ENCODE results near the gene DUSP10.

The DUSP10 gene

DNA sequence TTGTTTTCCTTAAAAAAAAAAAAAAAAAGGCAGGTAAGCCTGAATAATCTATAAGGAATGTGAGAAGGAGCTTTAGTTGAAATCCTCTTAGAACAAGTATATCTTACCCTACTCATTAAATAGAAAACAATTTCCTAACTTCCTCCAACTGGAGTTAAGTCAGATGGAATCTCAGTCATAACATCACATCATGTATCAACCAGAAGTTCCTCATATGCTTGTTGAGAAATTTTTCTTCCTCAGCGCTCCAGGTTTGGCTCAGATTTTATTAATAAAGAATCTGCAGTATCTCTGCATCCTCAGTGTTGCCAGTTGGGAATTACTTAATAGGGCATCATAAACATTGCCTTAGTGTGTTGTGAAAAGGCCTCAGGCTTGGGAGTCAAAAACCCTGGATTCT lies 37.6 kb downstream of the DUSP10 start:
- DNase-seq = no peak
- Mint-ChIP-seq H3K4me1 (ENCODE audit: low read depth) (peaks cover 28% of the 10 kb centered on the region), H3K9me3 (no peaks in the 10 kb centered on the region), H3K27me3 (no peaks in the 10 kb centered on the region), H3K27ac (no peak overlapping the region), H3K36me3 (ENCODE audit: low read depth) (peaks cover 47% of the 10 kb centered on the region), H3K4me3 (no peak overlapping the region)

DNA sequence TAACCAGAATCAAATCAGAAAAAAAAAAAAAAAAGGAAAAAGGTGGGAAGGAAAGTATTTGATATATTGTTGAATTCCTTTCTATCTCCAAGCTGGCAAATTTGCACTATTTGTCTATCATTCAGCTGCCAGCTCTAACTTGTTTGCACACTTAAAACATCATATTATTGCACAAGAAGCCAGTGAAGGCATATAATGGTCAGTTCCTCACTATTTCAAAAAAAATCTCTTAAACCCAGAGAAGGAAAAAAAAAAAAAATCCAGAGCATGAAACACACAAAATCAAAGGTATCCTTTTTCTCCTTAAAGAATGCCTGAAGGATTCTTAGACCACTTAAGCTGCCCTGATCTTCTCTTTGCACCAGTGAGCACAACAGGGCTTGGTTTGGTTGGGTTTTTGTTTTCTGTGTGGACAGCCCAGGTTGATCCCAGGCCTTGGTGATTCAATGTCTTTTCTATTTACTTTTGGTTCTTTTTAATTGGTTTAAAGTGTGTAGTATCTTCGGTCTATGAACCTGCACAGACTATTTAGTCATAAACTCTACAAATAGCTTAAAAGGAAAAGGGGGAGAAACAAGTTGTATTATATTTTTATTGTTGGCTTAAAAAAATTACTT lies 40.2 kb downstream of the DUSP10 start:
- H3K4me3 Mint-ChIP-seq = no peak overlapping the region
- H3K9me3 Mint-ChIP-seq = no peaks in the 10 kb centered on the region
- H3K27ac Mint-ChIP-seq = no peak overlapping the region
- H3K27me3 Mint-ChIP-seq = no peaks in the 10 kb centered on the region
- no peak for DNase-seq
- peaks cover 52% of the 10 kb centered on the region for H3K36me3 Mint-ChIP-seq (ENCODE audit: low read depth)
- peaks cover 18% of the 10 kb centered on the region for H3K4me1 Mint-ChIP-seq (ENCODE audit: low read depth)

DNA sequence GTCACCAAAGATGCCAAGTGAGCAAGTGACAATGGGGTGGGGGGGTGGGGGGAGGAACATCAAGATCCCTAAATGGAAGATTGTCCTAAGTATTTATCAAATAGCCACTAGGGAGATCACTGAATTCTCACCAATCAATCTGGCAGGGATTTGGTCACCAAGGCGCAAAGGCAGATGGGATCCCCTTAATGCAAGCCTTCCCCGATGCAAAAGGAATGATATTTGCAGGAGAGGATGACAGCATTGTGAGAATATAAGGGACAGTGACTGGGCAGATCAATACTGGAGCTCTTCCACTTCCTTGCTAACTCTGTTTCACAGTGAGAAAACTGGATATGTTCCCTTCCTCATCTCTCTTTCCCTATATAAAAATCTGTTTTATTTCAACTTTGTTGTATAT lies 40.9 kb downstream of the DUSP10 start:
- peaks cover 49% of the 10 kb centered on the region for H3K36me3 Mint-ChIP-seq (ENCODE audit: low read depth)
- no peak overlapping the region for H3K27ac Mint-ChIP-seq
- no peaks in the 10 kb centered on the region for H3K9me3 Mint-ChIP-seq
- no peaks in the 10 kb centered on the region for H3K27me3 Mint-ChIP-seq
- DNase-seq = no peak
- H3K4me1 Mint-ChIP-seq (ENCODE audit: low read depth) = peaks cover 15% of the 10 kb centered on the region
- H3K4me3 Mint-ChIP-seq = no peak overlapping the region

DNA sequence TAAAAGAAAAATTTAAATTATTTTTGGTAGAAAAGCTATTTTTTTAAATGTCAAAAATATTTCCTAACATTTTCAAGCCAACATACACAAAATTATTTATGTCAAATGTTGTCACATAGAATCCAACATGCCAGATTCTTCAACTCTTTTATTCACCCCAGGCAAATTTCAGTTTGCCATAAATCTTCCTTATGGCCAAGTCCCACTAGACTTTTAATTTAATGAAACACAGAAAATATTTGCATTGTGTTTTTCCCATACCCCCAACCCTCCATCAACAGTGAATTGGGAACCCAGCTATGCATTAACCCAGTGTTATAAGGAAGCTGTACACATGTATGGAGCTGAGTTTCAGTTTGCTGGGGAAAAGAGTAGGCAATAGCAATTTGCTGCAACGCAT lies 41.4 kb downstream of the DUSP10 start:
- peaks cover 45% of the 10 kb centered on the region for H3K36me3 Mint-ChIP-seq (ENCODE audit: low read depth)
- no peak for DNase-seq
- H3K4me3 Mint-ChIP-seq = no peak overlapping the region
- H3K9me3 Mint-ChIP-seq = no peaks in the 10 kb centered on the region
- H3K27ac Mint-ChIP-seq = no peak overlapping the region
- H3K4me1 Mint-ChIP-seq (ENCODE audit: low read depth) = peaks cover 14% of the 10 kb centered on the region
- H3K27me3 Mint-ChIP-seq = no peaks in the 10 kb centered on the region

DNA sequence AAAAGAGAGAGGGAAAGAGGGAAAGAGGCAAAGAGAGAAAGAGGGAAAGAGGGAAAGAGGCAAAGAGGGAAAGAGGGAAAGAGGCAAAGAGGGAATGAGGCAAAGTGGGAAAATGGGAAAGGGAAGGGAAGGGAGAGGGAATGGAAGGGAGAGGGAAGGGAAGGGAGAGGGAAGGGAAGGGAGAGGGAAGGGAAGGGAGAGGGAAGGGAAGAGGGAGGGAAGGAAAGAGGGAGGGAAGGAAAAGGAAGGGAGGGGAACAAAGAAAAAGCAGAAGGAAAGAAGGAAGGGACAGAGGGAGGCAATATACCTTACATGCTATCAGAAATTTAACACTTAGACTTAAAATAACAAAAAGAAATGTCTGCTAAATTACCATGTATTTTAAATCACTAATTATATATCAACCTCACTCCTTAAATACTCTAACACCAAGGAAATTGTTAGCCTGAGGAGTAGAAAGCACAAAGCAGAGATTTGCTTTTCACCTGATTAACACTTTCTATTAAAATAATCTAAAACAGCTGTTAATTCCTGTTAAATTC lies 41.8 kb downstream of the DUSP10 start:
- Mint-ChIP-seq H3K27me3 (no peaks in the 10 kb centered on the region), H3K4me1 (ENCODE audit: low read depth) (peaks cover 14% of the 10 kb centered on the region), H3K36me3 (ENCODE audit: low read depth) (peaks cover 40% of the 10 kb centered on the region), H3K27ac (no peak overlapping the region), H3K4me3 (no peak overlapping the region), H3K9me3 (no peaks in the 10 kb centered on the region)
- DNase-seq = no peak

DNA sequence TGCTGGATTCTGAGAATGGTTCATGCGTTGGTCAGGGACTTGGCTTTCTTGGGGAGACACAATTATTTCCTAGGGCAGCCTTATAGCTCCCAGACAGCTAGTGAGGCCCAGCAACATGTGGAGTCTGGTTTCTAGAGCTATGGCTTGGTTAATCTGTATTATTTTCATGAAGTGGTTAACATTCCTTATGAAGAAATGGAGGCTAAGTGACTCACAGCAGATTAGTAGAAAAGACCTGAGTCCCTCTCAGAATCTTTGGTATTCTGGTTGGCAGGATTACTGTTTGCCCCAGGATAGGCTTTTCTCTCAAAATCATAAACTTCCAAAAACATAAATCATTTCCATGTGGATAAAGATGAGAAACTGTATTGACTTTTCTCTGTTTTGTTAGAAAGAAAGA lies 42.3 kb downstream of the DUSP10 start:
- peaks cover 35% of the 10 kb centered on the region for H3K36me3 Mint-ChIP-seq (ENCODE audit: low read depth)
- no peak overlapping the region for H3K4me3 Mint-ChIP-seq
- H3K9me3 Mint-ChIP-seq = no peaks in the 10 kb centered on the region
- H3K27me3 Mint-ChIP-seq = no peaks in the 10 kb centered on the region
- H3K4me1 Mint-ChIP-seq (ENCODE audit: low read depth) = peaks cover 14% of the 10 kb centered on the region
- no peak for DNase-seq
- no peak overlapping the region for H3K27ac Mint-ChIP-seq

DNA sequence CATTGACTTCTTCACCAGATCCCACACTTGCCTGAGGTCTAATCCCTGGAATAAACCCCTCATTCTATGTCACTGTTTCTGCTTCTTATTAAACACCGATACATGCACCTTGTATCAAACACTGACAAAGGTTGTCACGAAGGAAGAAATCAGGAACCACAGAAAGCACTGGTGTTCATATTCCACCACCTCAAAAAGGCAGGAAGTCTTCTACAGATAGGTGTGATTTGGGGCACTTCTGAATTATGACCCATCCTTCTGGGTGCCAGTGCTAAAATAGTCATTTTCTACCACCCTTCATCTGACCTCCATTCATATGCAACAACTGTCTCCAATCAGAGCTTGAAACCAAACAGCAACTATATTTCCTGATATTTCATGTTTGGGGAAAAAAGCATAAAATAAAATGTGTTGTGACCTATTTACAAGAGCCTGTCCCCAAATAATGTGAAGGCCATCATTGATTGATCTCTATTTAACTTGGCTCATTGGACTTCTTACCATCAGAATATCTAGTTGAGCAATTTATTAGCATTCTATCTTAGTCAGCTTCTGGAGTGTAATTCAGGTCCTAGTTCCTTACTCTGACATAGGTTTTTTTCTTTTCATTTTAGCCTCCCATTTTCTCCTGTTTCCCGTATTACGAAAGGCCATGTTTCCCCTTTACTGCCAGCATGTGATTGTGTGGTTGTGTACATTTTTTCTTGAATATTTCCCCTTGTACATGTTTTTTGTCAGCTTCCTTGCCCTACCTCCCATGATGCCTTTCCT lies 43.1 kb downstream of the DUSP10 start:
- H3K27ac Mint-ChIP-seq = no peak overlapping the region
- H3K4me3 Mint-ChIP-seq = no peak overlapping the region
- H3K36me3 Mint-ChIP-seq (ENCODE audit: low read depth) = peaks cover 28% of the 10 kb centered on the region

DNA sequence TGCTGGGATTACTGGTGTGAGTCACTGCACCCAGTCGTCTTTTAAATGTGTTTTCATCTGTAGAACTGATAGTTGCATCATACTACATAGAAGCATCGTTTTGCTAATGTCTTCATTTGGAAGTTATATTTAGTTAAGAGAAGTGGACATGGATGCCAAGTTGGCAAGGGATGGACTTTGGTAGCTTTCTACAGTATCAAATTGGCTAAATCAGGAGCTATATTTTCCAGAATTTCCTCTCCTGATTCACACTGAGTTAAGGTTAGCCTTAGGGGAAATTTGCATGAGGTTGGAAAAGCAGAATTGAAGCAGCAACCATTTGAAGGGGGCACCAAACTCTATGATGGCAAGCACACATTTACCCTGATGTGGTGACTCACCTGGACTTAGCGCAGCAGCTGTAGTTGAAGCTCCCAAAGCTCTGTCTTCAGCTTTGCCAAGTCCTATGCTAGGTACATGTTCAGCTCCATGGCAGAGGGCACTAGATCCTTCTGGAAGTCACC lies 43.9 kb downstream of the DUSP10 start:
- DNase-seq = no peak
- H3K9me3 Mint-ChIP-seq = peaks cover 8% of the 10 kb centered on the region
- H3K27ac Mint-ChIP-seq = no peak overlapping the region
- peaks cover 14% of the 10 kb centered on the region for H3K4me1 Mint-ChIP-seq (ENCODE audit: low read depth)
- no peak overlapping the region for H3K4me3 Mint-ChIP-seq
- no peaks in the 10 kb centered on the region for H3K27me3 Mint-ChIP-seq
- H3K36me3 Mint-ChIP-seq (ENCODE audit: low read depth) = peaks cover 22% of the 10 kb centered on the region

More for the DNA sequence above, 43.1 kb downstream of the DUSP10 start:
- H3K27me3 Mint-ChIP-seq = no peaks in the 10 kb centered on the region
- H3K4me1 Mint-ChIP-seq (ENCODE audit: low read depth) = peaks cover 14% of the 10 kb centered on the region
- H3K9me3 Mint-ChIP-seq = peaks cover under 1% of the 10 kb centered on the region
- no peak for DNase-seq

DNA sequence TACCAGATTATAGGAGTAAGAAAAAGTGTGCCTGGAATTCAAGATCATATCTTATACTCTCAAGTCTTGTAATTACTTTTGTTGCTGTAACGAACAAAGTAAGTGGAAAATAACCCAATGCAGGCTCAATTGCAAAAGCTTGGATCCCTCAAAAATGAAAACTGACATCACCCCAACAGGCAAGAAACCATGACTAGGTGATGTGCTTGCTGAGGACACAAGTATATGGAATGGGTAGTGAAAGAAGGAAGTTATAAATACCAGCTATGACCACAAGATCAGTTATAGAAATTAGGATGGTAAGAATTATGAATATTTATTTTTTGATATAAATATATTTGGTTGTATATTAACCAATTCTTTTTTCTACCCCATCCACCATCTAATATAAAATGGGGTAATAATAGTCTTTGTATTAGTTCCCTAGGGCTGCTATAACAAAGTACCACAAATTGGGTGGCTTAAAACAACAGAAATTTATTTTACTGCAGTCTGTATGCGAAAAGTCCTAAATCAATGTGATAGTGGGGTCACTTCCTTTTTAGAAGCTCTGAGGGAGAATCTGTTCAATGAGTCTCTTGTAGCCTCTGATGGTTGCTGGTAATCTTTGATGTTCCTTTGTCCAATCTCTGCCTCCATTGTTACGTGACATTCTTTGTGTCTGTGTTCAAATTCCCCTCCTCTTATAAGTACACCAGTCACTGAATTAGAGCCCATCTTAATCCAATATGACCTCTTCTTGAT lies 45.0 kb downstream of the DUSP10 start:
- H3K9me3 Mint-ChIP-seq = peaks cover 8% of the 10 kb centered on the region
- no peak overlapping the region for H3K27ac Mint-ChIP-seq
- H3K27me3 Mint-ChIP-seq = no peaks in the 10 kb centered on the region
- peaks cover 17% of the 10 kb centered on the region for H3K4me1 Mint-ChIP-seq (ENCODE audit: low read depth)
- H3K4me3 Mint-ChIP-seq = no peak overlapping the region
- DNase-seq = no peak
- peaks cover 13% of the 10 kb centered on the region for H3K36me3 Mint-ChIP-seq (ENCODE audit: low read depth)

DNA sequence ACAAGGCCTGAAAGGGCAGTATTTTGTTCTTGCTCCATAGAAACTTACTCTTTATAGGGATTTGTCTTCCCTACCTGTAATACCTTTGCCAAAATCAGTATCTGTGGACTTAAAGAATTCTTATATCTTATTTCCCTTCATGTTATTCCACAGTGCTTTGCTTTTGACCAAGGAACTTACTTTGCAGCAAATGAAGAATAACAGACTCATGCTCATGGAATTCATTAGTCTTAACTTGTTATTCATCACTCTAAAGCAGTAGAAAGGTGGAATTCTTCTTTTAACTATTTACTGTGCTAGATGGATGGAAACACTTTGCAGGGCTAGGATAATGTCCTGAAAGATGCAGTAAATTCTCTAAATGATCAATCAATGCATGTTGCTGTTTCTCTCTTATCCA lies 45.9 kb downstream of the DUSP10 start:
- DNase-seq = no peak
- H3K4me1 Mint-ChIP-seq (ENCODE audit: low read depth) = peaks cover 17% of the 10 kb centered on the region
- H3K4me3 Mint-ChIP-seq = no peak overlapping the region
- H3K27ac Mint-ChIP-seq = no peak overlapping the region
- peaks cover 7% of the 10 kb centered on the region for H3K36me3 Mint-ChIP-seq (ENCODE audit: low read depth)
- peaks cover 8% of the 10 kb centered on the region for H3K9me3 Mint-ChIP-seq
- H3K27me3 Mint-ChIP-seq = no peaks in the 10 kb centered on the region

DNA sequence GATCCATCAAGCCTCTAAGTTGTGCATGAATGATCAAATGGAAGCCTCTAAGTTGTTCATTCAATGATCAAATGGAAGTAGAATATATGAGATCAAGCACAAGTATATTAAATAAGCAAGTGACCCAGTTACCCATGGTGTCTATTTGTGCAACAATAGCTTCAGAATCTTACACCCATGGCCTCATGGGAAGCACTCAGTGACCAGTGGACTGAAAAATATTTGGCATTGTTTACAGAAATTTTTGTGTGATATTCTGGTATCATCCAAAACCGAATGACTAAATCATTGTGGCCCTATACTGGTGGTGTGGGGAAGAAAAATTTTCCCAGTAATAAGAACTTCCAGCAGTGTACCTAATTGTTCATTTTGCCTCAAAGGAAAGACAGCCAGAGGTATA lies 46.6 kb downstream of the DUSP10 start:
- Mint-ChIP-seq H3K36me3 (ENCODE audit: low read depth) (peaks cover 7% of the 10 kb centered on the region), H3K4me3 (no peak overlapping the region), H3K27ac (no peak overlapping the region), H3K27me3 (no peaks in the 10 kb centered on the region), H3K4me1 (ENCODE audit: low read depth) (peaks cover 17% of the 10 kb centered on the region), H3K9me3 (peaks cover 8% of the 10 kb centered on the region)
- DNase-seq = no peak

DNA sequence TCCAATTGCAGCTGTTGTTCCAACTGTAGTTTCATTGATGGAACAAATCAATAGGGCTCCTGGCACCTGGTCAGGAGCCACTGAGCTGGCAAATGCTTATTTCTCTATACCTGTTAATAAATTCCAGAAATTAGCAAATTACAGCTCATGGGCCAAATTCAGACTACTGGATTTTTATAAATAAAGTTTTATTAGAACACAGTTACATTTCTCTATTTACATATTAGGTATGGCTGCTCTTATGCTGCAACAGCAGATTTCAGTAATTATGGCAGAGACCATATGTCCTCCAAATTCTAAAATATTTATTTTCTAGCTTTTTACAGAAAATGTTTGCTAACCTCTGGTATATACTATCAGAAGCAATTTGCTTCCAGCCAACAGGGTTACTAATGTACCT lies 47.8 kb downstream of the DUSP10 start:
- Mint-ChIP-seq H3K36me3 (ENCODE audit: low read depth) (peaks cover 6% of the 10 kb centered on the region), H3K9me3 (peaks cover 8% of the 10 kb centered on the region), H3K4me1 (ENCODE audit: low read depth) (peaks cover 16% of the 10 kb centered on the region), H3K4me3 (no peak overlapping the region), H3K27me3 (no peaks in the 10 kb centered on the region), H3K27ac (no peak overlapping the region)
- DNase-seq = no peak

DNA sequence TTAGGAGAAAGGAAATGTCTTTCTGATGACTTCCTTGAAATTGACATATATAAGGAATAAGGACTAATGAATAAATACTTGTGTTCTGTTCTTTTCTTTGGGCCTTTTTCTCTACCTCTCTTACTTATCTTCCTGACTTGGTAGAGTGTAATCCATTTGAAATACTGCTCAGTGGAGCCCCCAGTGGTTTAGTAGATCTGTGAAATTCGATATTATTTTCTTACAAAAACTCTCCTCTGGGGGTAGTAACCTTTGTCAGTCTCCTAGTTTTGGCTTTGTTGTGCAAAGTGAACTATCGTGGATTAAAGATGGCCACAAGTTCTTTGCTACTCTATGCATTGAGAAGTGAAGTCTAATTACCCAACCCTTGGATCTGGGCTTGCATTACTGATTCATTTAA lies 48.8 kb downstream of the DUSP10 start:
- no peak overlapping the region for H3K27ac Mint-ChIP-seq
- no peak overlapping the region for H3K4me3 Mint-ChIP-seq
- H3K4me1 Mint-ChIP-seq (ENCODE audit: low read depth) = peaks cover 12% of the 10 kb centered on the region
- no peak for DNase-seq
- peaks cover 8% of the 10 kb centered on the region for H3K9me3 Mint-ChIP-seq
- no peaks in the 10 kb centered on the region for H3K36me3 Mint-ChIP-seq (ENCODE audit: low read depth)
- H3K27me3 Mint-ChIP-seq = no peaks in the 10 kb centered on the region

DNA sequence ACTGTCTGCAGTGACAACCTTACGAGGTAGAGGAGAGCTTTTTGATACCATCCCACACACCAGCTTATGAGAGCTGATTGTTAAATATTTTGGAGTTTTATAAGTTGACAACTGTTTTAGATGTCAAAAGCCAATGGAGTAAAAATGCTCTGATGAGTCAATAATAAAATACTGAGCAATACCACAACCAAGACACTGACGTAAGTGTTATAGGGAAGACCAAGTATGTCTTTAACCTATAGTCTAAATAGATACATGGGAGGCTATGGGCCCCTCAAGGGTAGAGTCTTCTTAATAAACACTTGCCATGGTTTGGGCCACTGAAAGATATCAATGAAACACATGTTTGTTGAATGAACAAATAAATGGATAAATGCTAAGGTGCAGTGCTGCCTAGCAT lies 49.2 kb downstream of the DUSP10 start:
- no peaks in the 10 kb centered on the region for H3K27me3 Mint-ChIP-seq
- H3K4me3 Mint-ChIP-seq = no peak overlapping the region
- no peak for DNase-seq
- peaks cover 8% of the 10 kb centered on the region for H3K9me3 Mint-ChIP-seq
- peaks cover 9% of the 10 kb centered on the region for H3K4me1 Mint-ChIP-seq (ENCODE audit: low read depth)
- H3K36me3 Mint-ChIP-seq (ENCODE audit: low read depth) = no peaks in the 10 kb centered on the region
- H3K27ac Mint-ChIP-seq = no peak overlapping the region
